Stimulated activated effector memory CD8-positive, alpha-beta T cell treated with anti-CD3 and anti-CD28 coated beads, Interleukin-12 subunit alpha, Interleukin-12 subunit beta, amount 100 ng/mL, for 72 hours (primary cell): ENCODE results near the gene C2orf81.
"Not testable (repeated sequence)": the region's sequence is repeated elsewhere in the genome, so short reads cannot be mapped to it uniquely, and the experiment has no call there.

Experiments used
- ATAC-seq: fragments of 150-1000 bp; cut with Tn5 transposase; 2 replicates; pipeline ENCODE4 v1.10.0; 2021
- DNase-seq, 2 donors: peaks; one replicate each; pipeline ENCODE4 v3.0.0; 2021 to 2022; ENCODE audit warnings: low spot score in 2 of 2
- H3K27ac Mint-ChIP-seq: one replicate; pipeline ENCODE4 v1.8.0; 2022; ENCODE audit warnings: mild to moderate bottlenecking, mixed read lengths
- H3K36me3 Mint-ChIP-seq: one replicate; pipeline ENCODE4 v1.8.0; 2022; ENCODE audit warnings: mild to moderate bottlenecking, mixed read lengths
- H3K4me1 Mint-ChIP-seq: one replicate; pipeline ENCODE4 v1.8.0; 2022; ENCODE audit warnings: mixed read lengths
- H3K4me3 Mint-ChIP-seq: one replicate; pipeline ENCODE4 v1.8.0; 2022; ENCODE audit warnings: mild to moderate bottlenecking, mixed read lengths
- H3K9me3 Mint-ChIP-seq: one replicate; pipeline ENCODE4 v1.8.0; 2022; ENCODE audit warnings: mixed read lengths

The C2orf81 gene

DNA sequence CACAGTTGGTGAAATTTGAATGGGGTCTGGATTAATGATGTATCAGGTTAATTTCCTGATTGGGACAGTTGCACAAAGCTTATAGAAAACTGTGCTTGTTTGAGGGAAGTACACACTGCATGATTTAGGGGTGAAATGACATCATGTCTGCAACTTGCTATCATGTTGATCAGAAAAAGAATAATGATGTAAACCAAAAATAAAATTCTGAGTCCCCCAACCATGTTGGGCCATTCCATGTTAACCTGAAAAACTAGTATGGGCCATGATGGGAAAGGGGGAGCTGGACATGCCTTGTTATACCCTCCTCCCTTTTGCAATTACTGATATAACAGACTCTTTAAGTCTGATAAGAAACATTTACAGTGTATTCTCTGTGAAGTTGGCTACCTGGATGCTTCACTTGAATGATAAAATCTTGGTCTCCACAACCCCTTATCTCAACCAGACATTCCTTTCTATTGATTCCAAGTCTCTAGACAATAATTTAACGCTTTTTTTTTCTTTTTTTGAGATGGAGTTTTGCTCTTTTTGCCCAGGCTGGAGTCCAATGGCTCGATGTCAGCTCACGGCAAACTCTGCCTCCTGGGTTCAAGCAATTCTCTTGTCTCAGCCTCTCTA is 29.3 kb upstream of the C2orf81 start:
- Mint-ChIP-seq H3K4me3 (no peak overlapping the region), H3K36me3 (peaks cover 14% of the 10 kb centered on the region), H3K4me1 (peaks cover 30% of the 10 kb centered on the region), H3K9me3 (no peaks in the 10 kb centered on the region), H3K27ac (no peak overlapping the region)
- ATAC-seq (no peak), DNase-seq (no peak)

DNA sequence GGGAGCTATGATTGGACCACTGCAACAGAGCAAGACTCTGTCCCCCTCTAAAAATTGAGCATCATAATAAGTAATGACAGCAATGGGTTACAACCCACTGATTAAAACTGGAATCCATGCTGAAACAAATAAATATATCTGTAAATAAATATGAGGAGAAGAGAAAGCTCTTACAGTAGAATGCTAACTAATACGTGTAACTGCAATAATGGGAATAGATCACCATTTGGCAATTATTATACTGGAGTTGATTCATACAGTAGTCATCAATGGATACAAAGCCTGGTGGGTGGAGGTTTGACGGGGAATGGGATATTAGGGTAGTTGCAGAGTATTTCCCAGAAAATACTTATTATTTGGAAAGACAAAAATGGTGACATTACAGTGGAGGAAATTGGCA is 27.4 kb upstream of the C2orf81 start:
- no peaks in the 10 kb centered on the region for H3K9me3 Mint-ChIP-seq
- DNase-seq = no peak
- H3K4me1 Mint-ChIP-seq = peaks cover 14% of the 10 kb centered on the region
- no peaks in the 10 kb centered on the region for H3K36me3 Mint-ChIP-seq
- H3K4me3 Mint-ChIP-seq = no peak overlapping the region
- no peak for ATAC-seq
- no peak overlapping the region for H3K27ac Mint-ChIP-seq

DNA sequence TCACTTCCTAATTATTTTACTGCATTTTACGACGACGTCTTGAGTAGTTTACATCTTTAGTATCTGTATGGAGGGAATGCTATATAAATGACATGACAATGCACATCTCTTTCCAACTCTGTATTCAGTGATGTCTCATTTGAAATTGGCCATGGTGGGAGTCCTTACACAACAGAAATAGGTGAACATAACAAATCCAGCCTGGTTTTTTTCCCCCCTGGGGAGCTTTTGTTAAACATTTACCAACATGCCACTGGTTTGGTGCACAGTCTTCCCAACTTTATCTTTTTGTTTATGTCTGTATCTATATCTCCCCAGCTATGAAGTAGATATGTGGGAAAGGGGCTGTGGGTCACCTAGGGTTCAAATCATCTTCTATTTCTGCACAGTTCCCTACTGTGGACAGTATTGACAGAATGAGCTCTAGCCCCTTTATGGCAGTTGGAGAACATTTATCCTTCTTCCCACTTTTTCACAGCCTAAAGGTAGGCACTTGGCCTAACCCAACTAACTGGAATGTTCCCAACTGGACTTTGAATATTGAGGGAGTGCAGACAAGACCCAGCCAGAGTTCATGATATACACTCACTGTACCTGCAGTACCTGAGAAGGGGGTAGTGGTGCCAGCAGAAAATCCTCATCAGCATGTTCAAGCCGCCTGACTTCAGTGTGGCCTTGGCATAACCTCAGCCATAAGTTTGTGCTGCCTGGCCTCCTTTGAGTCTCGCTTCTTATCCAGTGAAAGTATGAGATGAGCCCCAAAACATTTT is 26.0 kb upstream of the C2orf81 start:
- DNase-seq (no peak), ATAC-seq (no peak)
- no peaks in the 10 kb centered on the region for H3K9me3 Mint-ChIP-seq
- H3K4me3 Mint-ChIP-seq = no peak overlapping the region
- peaks cover 4% of the 10 kb centered on the region for H3K4me1 Mint-ChIP-seq
- no peak overlapping the region for H3K27ac Mint-ChIP-seq
- no peaks in the 10 kb centered on the region for H3K36me3 Mint-ChIP-seq

DNA sequence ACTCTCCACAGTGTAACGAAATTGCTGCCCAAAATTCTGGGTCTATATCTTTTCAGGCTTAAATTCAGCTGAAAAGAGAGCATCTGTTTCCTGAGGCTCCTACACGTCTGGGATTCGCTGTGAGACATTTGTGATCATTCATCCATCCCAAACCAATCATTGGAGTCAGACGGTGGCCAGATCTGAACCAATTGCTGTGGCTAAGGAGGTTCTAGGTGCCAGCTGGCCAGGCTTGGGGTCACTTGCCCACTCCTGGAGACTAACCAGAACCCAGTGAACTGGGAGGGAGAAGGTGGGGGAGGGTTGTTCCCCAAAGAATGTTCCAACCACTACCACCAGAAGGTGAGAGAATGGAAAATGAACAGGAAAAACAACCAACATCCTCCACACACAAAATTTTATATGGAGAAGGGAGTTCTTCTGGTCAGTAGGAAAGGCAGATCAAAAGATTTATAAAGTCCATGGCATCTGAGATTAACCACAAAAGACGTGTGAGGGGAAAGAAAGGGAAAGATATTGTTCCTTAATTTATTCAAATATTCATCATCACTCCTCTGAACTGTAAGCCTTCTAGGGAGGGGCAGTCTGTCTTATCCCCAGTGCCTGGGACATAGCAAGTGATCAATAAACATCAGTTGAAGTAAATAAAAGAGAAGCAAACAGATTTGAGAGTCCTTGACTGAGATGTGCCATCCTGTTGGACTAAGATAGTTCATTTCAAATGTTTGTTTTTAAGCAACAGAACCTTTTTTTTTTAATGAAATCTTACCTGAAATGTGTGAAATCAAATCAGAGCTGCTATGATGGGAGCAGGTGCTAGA is 23.3 kb upstream of the C2orf81 start:
- no peaks in the 10 kb centered on the region for H3K9me3 Mint-ChIP-seq
- H3K36me3 Mint-ChIP-seq = no peaks in the 10 kb centered on the region
- H3K4me1 Mint-ChIP-seq = peaks cover 18% of the 10 kb centered on the region
- no peak overlapping the region for H3K4me3 Mint-ChIP-seq
- ATAC-seq = no peak
- peak overlapping the region; percentile 18 for H3K27ac Mint-ChIP-seq
- no peak for DNase-seq

DNA sequence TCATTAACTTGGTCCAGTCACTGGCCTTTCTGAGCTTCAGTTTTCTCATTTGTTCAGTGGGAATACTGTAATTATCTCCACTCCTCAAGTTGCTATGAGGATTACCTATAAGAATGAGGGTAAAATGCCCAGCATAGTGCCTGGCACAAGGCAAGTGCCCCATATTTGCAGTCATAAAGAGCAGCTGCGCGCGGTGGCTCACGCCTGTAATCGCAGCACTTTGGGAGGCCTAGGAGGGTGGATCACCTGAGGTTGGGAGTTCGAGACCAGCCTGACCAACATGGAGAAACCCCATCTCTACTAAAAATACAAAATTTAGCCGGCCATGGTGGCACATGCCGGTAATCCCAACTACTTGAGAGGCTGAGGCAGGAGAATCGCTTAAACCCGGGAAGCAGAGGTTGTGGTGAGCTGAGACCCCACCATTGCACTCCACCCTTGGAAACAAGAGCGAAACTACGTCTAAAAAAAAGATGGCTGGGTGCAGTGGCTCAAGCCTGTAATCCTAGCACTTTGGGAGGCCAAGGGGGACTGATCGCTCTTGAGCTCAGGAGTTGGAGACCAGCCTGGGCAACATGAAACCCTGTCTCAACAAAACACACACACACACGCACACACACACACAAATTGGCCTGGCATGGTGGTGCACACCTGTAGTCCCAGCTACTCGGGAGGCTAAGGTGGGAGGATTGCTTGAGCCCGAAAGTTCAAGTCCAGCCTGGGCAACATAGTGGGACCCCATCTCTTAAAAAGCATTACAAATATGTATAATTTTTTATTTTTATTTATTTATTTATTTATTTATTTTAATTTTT is 21.3 kb upstream of the C2orf81 start:
- not testable (repeated sequence) for DNase-seq

DNA sequence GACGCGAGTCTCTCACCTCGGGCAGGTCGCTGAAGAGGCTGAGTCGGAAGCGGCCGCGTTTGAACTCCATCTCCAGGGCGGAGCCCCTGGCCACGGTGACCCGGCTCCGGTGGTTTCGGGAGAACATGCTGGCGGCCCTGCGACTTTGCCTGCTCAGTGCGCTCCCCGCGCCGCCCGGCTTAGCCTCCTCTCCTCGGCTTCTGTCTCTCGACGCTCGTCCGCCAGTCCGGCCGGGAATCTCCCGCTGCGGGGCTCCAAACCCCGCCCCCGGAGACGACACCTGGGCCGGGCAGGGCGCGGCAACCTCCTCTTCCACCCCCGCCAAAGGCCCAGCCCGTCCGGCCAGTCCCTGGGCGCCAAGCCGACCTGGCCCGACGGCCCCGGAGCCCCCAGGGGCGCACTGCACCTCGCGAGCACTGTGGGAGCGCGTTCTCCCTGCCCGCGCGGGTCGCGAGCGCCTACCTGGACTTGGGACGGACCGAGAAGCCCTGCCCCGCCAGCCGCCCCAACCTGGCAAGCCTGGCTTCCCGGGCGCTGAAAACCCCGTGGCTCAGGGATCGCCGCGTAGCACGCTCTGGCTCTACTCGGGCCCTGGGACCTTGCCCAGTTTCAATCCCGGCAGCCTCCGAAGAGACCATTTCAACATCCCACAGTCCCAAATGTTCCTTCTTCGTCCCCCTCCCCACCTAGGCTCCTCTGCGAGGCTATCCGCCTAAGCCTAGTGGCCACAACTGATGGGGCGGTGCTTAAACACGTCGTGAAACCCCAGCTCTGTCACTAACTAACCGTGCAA is 20.5 kb upstream of the C2orf81 start, which contains the start of gene RTKN:
Gene RTKN, minus strand, starts transcription at position 248 of the 793 bp plus-strand sequence. Its CDS starts 121 bp downstream, at position 127.
- H3K4me3 Mint-ChIP-seq = peak within 1 kb of the TSS; percentile 63
- no peaks in the 10 kb centered on the region for H3K36me3 Mint-ChIP-seq
- peaks cover 23% of the 10 kb centered on the region for H3K4me1 Mint-ChIP-seq
- ATAC-seq (peak; percentile 32), DNase-seq (no peak)
- no peaks in the 10 kb centered on the region for H3K9me3 Mint-ChIP-seq
- H3K27ac Mint-ChIP-seq = peak within 1 kb of the TSS; percentile 77

More for the DNA sequence above, 21.3 kb upstream of the C2orf81 start:
- not testable (repeated sequence) for ATAC-seq, H3K9me3 Mint-ChIP-seq, H3K36me3 Mint-ChIP-seq
- Mint-ChIP-seq H3K27ac (peak overlapping the region; percentile 77), H3K4me3 (peak overlapping the region; percentile 63), H3K4me1 (peaks cover 23% of the 10 kb centered on the region)

DNA sequence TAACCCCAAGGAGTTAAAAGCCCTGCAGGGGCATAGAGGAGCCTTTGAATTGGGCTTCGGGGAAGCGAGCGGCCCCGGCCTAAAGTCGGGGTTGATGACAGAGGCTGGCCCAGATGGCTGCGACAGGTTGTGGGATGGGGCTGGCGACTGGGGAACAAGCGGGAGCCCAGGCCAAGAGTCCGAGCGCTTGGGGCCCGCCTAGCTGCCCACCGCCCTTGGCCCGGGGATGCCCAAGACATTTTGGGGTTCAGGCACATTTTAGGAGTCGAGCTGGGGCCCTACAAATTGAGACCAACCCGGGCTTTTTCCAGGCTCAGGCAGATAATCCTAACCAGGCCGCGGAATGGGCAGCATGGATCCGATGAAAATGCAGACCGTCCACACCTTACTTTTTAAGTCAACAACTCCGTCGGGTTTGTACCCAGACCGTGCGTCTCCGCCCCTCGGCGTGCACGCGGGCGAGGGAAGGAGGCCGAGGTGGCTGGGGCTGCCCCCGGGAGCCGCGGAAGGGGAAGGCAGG is 19.8 kb upstream of the C2orf81 start:
- DNase-seq (no peak), ATAC-seq (peak; percentile 60)
- peak overlapping the region; percentile 63 for H3K4me3 Mint-ChIP-seq
- no peaks in the 10 kb centered on the region for H3K36me3 Mint-ChIP-seq
- H3K9me3 Mint-ChIP-seq = no peaks in the 10 kb centered on the region
- H3K4me1 Mint-ChIP-seq = peaks cover 23% of the 10 kb centered on the region
- no peak overlapping the region for H3K27ac Mint-ChIP-seq

DNA sequence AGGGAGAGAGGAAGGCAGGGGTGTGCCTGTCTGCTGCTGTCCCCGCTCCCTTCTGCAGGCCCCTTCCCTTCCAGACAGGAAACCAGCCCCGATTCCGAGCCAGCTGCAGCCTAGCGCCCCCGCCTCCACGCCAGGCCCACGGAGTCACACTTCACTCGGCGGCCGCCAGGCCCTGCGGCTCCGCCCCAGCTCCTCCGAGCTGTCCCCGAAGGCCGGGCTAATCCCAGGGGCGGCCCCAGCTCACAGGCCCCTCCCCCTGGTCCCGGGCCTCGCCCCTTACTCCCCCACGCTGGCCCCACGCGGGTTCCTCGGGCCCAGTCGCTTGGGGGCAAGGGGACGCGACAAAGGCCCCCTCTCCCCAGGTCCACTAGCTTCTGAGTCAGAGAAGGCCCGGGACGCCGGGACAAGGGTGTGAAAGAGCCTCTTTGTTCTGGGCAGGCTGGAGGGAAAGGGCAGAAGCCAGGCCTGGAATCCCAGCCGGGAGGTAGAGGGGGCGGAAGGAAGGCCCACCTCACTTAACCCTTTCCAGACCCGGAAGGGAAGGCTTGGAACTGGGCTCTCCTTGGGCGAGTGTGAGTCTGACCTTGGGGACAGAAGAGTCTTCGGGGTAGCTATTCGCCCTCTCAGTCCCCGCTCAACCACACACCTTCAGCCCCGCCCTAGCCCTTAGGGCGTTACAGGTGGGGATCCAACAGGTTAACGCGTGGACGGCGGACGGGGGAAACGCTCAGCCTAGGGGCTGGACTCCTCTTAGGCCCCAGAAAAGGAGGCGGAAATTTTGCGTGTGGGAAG is 19.2 kb upstream of the C2orf81 start:
- H3K9me3 Mint-ChIP-seq = no peaks in the 10 kb centered on the region
- H3K36me3 Mint-ChIP-seq = no peaks in the 10 kb centered on the region
- ATAC-seq (peak; percentile 88), DNase-seq (no peak)
- H3K4me1 Mint-ChIP-seq = peaks cover 23% of the 10 kb centered on the region
- H3K27ac Mint-ChIP-seq = no peak overlapping the region
- peak overlapping the region; percentile 63 for H3K4me3 Mint-ChIP-seq

DNA sequence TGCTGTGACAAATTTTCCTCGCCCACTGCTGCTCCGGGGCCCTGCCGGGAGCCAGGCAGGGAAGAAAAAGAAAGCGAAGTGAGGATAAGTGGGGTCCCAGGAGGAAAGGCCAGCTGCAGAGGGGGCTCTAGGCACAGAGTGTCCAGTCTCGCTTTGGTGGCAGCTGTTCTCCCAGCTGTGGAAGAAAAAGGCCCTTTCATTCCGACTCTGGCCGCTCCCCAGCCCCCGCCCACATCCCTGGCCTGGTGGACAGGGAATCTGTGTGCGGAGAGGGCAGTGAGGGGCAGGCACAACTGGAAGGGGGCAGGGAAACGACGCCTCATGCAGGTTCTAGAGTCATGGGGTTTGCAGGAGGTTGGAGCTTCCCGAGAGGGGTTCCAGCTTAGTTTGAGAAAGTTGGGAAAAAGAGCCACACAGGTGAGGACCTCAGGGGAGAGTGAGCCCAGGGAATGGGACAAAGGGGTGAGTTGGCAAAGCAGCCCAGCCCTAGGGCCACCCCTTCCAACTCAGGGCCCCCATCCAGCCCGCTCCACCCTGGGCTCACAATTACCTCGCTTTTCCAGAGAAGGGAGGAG is 18.5 kb upstream of the C2orf81 start:
- Mint-ChIP-seq H3K4me3 (peak overlapping the region; percentile 63), H3K27ac (no peak overlapping the region), H3K9me3 (no peaks in the 10 kb centered on the region), H3K36me3 (no peaks in the 10 kb centered on the region), H3K4me1 (peaks cover 23% of the 10 kb centered on the region)
- no peak for ATAC-seq
- DNase-seq = no peak

DNA sequence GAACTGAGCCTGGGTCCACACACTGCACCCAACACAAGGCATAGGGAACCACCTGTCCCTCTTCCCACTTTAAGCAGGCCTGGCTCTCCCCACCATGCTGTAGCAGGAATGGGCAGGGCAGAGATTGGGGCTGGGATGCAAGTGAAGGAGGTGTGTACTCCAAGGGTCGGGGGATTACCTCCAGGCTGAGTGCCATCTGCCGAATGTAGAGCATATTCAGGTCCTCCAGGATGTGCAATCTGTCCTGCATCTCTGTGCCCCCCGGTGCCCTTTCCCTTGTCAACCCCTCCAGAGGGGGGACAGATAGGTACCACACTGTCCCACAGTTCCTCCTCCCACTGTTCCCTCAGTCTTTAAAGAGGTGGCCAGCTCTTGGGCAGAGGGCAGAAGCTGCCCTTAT is 18.0 kb upstream of the C2orf81 start:
- Mint-ChIP-seq H3K27ac (no peak overlapping the region), H3K36me3 (no peaks in the 10 kb centered on the region), H3K4me1 (peaks cover 23% of the 10 kb centered on the region), H3K9me3 (no peaks in the 10 kb centered on the region), H3K4me3 (peak overlapping the region; percentile 63)
- ATAC-seq (no peak), DNase-seq (no peak)

DNA sequence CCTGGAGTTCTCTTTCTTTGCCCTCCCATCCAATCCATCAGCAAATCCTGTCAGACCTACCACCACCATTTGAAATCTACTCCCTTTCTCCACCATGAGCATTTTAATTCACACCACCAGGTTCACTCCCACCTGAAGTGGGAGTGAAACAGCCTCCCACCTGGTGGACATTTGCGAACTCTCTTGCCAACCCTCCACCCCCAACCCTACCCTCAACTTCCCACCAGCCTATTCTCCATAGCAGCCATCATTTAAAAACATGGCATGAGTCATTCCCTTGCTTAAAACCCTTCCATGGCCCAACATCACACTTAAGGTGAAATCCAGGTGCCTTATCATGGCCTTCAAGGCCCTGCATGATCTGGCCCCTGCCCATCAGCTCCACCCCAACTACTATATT is 16.8 kb upstream of the C2orf81 start:
- Mint-ChIP-seq H3K4me1 (peaks cover 23% of the 10 kb centered on the region), H3K27ac (no peak overlapping the region), H3K4me3 (no peak overlapping the region), H3K9me3 (no peaks in the 10 kb centered on the region), H3K36me3 (no peaks in the 10 kb centered on the region)
- no peak for ATAC-seq
- DNase-seq = no peak

DNA sequence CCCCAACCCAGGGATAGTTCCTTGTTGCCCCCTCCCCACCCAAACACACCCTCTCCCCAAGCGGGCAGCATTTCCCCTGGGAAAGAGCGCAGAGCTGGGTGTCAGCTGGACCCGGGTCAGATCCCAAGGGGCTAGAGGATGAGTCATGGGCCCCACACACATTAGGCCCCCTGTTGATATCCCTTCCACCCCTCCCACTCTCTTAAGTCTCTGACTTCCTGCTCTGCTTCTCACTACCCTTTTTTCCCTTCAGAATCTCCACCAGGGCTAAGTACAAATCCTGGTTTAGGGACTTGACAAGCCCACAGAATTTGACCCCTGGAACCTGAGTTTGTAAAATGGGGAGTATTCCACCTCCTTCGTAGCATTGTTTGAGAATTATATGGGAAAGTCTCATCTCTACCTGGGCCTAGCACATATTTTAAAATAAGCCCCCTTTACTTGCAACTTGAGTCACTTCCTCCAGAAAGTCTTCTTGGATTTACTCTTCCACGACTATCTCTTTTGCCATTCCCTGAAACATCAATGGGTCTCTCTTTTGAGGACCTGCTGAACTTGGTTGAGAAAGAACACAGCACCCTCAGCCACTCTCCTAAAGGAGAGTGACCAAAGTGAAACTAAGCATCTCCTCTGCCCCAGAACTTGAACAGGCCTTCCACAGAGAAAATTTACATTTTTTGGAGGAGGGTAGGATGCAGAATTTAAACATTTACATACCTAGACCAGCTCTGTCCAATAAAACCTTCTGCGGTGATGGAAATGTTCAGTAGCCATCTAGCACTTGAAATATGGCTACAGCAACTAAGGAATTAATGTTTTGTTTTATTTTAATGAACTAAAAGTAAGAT is 15.7 kb upstream of the C2orf81 start:
- no peak for ATAC-seq
- Mint-ChIP-seq H3K4me3 (no peak overlapping the region), H3K9me3 (no peaks in the 10 kb centered on the region), H3K27ac (peak overlapping the region; percentile 18), H3K4me1 (peaks cover 18% of the 10 kb centered on the region), H3K36me3 (no peaks in the 10 kb centered on the region)
- DNase-seq = no peak
